Adipose tissue (tissue), 3 donors: ENCODE measurements around the gene MAPK8IP2. TPM values are rescaled to one million over a fixed set of nuclear protein-coding genes. Genes with fewer than 3 reads are reported as not detected.

Experiments used
- H3K27ac ChIP-seq: one replicate; pipeline ENCODE4 v1.5.1; 2013; ENCODE audit warnings: low read depth, low read length
- WGBS, 3 donors: extraction: QIAGEN DNeasy Blood & Tissue Kit; methylation state at CpG; one replicate each; pipeline ENCODE4 v1.1.7; 2013; 5-methylcytosine and 5-hydroxymethylcytosine counted together
- polyA plus RNA-seq, 3 donors: library from polyadenylated mRNA; stranded (reverse); fragments of 200-250 nt; gene quantifications; one replicate each; pipeline ENCODE4 v1.2.3, GENCODE V29; 2013
- donor health status: healthy with polysubstance abuse.
- donor health status: Bipolar disorder and iron deficiency.
- donor health status: healthy.

MAPK8IP2 gene
- polyA plus RNA-seq, 3 donors, result 0.67 to 2.7 (median 2.0) TPM

DNA sequence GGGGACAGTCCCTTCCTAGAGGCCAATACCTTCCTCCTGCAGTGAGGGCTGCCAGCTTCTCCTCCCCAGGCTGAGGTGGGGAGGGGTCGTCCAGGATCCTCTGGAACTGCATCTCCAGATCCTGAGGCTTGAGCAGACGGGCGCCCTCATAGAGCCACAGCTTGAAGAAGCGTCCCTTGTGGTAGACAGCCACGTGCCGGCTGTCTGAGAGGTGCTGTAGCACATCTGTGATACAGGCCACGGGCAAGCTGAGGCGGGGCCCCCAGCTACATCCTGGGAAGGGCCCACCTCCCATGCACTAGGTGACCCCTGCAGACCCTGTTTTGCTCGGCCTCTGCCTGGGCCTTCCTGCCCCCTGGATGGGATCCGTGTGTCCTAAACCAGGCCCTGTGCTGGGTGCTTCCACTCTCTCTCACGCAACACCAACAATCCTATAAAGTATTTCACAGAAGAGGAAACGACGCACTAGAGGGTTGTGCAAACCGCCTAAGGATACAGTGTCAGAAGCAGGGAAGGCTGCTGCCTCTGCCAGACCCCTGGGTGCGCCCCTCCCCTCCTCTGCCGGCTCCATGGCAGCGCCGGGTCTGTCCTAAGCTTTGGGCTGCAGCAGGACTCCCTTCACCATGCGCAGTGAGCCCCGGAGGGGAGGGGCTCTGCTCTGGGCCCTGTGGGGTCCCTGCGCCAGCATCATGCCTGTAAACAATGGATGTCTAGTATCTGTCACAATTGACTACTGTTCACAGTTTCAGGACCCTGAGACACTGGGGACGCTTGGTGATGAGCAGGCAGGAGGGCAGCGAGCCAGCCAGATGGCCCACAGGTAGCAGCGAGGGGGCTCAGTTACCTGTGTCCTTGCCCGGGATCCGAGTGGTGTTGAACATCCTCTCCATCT is 26.9 kb upstream of the MAPK8IP2 start:
- no peak overlapping the region for H3K27ac ChIP-seq
- 84 to 89% (median 86%) methylated on average over 26 of the region's 26 CpGs for WGBS, 3 donors

GRCh38 chr22:50574383-50574755 is 26.2 kb upstream of the MAPK8IP2 start:
- 88 to 92% (median 91%) methylated on average over 11 of the region's 11 CpGs for WGBS, 3 donors
- no peak overlapping the region for H3K27ac ChIP-seq

GRCh38 chr22:50575426-50575941 is 25.1 kb upstream of the MAPK8IP2 start:
- 81 to 91% (median 83%) methylated on average over 8 of the region's 8 CpGs for WGBS, 3 donors
- no peak overlapping the region for H3K27ac ChIP-seq

DNA sequence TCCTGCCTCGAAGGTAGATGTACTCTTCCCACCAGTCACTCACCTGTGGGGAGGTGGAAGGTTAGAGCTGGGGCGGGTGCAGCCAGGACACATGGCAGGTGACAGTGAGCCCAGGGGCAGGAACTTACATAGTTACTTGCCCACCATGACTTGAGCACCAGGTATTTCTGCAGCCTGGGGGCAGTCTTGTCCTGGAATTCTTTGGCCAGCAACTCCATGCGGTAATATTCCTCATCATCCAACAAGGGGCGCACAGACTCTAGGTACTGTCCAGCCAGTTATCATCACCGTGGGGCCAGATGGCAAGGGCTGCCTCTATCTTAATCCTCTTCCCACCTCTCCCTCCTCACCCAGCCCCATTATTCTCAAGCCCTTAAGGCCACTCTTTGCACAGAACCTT is 24.5 kb upstream of the MAPK8IP2 start:
- WGBS, 3 donors, result 65 to 70% (median 68%) methylated on average over 5 of the region's 5 CpGs

GRCh38 chr22:50576806-50577696 is 23.5 kb upstream of the MAPK8IP2 start:
- H3K27ac ChIP-seq, result no peak overlapping the region
- WGBS, 3 donors, result 76 to 92% (median 77%) methylated on average over 18 of the region's 18 CpGs

More for the DNA sequence above, 24.5 kb upstream of the MAPK8IP2 start:
- no peak overlapping the region for H3K27ac ChIP-seq

- WGBS, 3 donors, result 46 to 62% (median 57%) methylated on average over 23 of the region's 23 CpGs
- no peak overlapping the region for H3K27ac ChIP-seq
Observed at GRCh38 chr22:50577697-50577986, 23.0 kb upstream of the MAPK8IP2 start.

- H3K27ac ChIP-seq, result no peak within 1 kb of the TSS
- 25 to 37% (median 30%) methylated on average over 55 to 63 of the region's 63 CpGs for WGBS, 3 donors
Observed at GRCh38 chr22:50577987-50578775, 22.4 kb upstream of the MAPK8IP2 start, which contains the start of gene CPT1B. Gene CPT1B (minus strand): TSS chr22:50578427. CDS start chr22:50577915, 512 bp downstream.

DNA sequence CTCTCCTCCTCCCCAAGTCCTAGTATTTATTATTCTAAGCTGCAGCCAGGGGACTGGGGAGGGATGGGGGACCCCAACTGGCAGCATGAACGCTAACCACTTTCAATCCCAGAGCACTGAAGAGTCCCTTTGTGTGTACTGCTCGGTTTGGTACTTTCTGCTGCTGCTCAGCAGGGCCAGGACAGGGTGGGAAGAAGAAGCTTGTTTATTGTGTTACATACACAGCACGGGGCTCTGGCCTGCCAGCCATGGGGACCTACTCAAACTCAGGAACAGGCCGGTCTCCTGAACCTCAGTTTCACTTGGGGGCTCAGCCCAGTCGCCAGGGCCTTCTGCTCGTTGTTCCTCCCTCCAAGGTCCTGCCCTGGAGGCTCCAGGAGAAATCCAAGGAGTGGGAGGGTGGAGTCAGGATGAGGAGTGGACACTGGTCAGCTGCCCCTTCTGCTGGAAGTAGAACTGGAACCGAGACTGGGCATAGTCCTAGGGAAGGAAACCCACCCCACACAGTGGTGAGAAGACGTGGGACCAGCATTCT is 21.8 kb upstream of the MAPK8IP2 start:
- no peak overlapping the region for H3K27ac ChIP-seq
- 57 to 65% (median 61%) methylated on average over 8 of the region's 8 CpGs for WGBS, 3 donors

GRCh38 chr22:50579752-50580151 is 20.8 kb upstream of the MAPK8IP2 start:
- no peak overlapping the region for H3K27ac ChIP-seq
- 93 to 96% (median 95%) methylated on average over 4 of the region's 4 CpGs for whole genome bisulfite sequencing, 3 donors

DNA sequence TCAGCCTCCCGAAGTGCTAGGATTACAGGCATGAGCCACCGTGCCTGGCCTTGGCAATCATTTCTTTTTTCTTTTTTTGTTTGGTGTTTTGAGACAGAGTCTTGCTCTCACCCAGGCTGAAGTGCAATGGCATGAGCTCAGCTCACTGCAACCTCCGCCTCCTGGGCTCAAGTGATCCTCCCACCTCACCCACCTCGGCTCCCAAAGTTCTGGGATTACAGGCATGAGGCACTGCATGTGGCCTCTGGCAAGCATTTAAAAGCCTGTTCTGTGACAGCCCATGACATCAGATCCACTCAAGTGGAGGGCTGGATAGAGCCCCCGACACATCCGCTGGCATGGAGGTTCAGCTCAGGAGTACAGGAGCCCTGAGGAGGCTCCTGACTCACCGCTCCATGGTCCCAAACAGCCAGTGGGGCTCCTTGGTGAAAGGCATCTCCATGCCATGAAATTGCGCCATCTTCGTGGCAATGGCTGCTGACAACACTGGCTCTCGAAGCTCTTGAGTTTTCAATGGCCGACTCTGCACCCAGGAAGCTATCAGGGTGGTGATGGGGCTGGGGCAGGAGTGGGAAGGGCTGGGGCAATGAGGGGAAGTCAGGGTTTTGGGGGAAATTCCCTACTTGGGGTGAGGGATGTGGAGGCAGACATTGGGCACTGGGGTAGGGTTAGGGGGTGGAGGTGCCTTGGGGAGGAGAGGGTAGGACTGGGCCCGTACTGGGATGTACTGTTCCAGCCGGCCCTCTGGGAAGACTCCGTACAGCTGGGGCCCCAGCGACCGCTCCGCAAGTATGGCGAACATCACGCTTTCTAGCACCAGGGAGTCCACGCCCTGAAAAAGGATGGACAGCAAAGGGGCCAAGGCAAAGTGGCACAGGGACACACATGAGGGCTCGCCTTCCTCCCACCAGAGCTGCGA is 19.3 kb upstream of the MAPK8IP2 start:
- 89 to 94% (median 92%) methylated on average over 22 of the region's 22 CpGs for WGBS, 3 donors
- H3K27ac ChIP-seq, result no peak overlapping the region

GRCh38 chr22:50581950-50582492 is 18.6 kb upstream of the MAPK8IP2 start:
- 7 to 8% (median 7%) methylated on average over 26 to 39 of the region's 39 CpGs for WGBS, 3 donors
- peak overlapping the region; percentile 91 for H3K27ac ChIP-seq

DNA sequence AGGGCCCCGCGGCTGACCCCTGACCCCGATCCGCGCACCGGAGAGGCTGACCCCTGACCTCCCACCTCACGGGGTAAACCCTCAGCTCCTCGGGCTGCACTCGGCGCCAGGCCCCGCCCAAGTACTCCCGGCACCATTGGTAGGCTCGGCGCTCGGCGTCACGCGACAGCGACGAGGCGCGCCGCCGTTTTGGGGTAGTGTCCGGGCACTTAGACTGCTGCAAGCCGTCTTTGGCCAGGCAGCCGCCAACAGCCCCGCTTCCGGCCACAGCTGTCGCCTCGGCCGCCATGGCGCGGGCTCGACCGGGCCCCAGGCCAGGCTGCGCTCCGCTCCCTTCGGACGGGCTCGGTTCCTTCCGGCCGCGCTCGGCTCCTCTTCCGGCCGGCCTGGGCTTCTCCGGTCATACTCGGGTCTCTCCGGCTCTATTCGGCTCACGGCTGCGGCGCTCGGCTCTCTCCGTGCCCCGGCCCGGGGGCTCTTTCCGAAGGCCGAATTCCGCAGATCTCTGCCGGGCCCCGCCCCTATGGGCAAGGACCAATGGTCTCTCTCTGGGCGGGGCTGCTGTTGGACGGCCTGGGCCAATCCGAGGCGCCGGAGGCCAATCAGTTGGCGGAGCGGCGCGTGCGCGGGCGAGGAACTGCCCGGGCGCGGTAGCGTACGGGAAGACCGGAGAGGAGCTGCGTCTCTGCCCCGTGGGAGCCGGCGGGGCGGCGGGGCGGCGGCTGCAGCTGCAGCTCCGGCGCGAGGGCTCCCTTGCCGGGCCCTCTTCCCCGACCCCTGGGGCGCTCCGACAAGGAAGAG is 17.9 kb upstream of the MAPK8IP2 start, which contains the start of gene CHKB:
Gene CHKB, minus strand, starts transcription at position 357 of the 801 bp plus-strand sequence. Its CDS starts 68 bp downstream, at position 289.
- H3K27ac ChIP-seq, result peak within 1 kb of the TSS; percentile 91
- WGBS, 3 donors, result 0 to 1% (median 0%) methylated on average over 73 to 96 of the region's 96 CpGs

- whole genome bisulfite sequencing, 3 donors, result 7 to 11% (median 9%) methylated on average over 37 of the region's 37 CpGs
- no peak overlapping the region for H3K27ac ChIP-seq
Observed at GRCh38 chr22:50583294-50583861, 17.2 kb upstream of the MAPK8IP2 start.

DNA sequence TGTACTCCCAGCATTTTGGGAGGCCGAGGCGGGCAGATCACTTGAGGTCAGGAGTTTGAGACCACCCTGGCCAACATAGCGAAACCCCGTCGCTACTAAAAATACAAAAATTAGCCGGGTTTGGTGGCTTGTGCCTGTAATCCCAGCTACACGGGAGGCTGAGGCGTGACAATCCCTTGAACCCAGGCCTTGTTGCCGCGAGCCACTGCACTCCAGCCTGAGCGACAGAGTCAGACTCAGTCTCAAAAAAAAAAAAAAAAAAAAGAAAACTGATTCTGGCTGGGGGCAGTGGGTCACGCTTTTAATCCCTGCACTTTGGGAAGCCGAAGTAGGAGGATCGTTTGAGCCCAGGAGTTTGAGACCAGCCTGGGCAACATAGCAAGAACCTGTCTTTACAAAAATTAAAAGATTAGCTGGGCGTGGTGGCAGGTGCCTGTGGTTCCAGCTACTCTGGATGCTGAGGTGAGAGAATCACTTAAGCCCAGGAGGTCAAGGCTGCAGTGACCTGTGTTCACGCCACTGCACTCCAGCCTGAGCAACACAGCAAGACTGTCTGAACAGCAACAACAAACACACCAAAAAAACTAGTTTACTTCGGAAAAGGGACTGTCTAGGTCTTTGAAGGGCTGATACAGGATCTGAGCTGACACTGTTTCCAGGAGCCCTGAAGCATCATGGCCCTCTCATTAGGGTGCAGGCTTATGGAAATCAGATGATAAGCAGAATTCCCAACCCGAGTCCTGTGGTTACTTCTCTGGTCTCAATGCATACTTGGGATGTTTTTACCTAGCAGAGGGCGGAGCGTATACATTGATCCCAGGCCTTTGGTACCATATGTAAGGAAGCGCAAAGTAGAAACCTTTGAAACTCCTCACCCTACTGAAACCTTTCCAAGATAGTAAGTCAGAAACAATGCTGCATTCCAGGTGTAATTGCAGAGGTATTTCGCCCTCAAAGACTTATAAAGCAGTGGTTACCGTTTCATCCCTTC is 16.2 kb upstream of the MAPK8IP2 start:
- H3K27ac ChIP-seq, result no peak overlapping the region
- 92 to 96% (median 95%) methylated on average over 23 of the region's 23 CpGs for WGBS, 3 donors

- WGBS, 3 donors, result 91 to 96% (median 94%) methylated on average over 3 of the region's 3 CpGs
- no peak overlapping the region for H3K27ac ChIP-seq
Observed at GRCh38 chr22:50585238-50585637, 15.4 kb upstream of the MAPK8IP2 start.
